ENCODE results near the gene TRDN.
"Not testable (repeated sequence)": the region's sequence is repeated elsewhere in the genome, so short reads cannot be mapped to it uniquely, and the experiment has no call there.

TRDN gene

DNA sequence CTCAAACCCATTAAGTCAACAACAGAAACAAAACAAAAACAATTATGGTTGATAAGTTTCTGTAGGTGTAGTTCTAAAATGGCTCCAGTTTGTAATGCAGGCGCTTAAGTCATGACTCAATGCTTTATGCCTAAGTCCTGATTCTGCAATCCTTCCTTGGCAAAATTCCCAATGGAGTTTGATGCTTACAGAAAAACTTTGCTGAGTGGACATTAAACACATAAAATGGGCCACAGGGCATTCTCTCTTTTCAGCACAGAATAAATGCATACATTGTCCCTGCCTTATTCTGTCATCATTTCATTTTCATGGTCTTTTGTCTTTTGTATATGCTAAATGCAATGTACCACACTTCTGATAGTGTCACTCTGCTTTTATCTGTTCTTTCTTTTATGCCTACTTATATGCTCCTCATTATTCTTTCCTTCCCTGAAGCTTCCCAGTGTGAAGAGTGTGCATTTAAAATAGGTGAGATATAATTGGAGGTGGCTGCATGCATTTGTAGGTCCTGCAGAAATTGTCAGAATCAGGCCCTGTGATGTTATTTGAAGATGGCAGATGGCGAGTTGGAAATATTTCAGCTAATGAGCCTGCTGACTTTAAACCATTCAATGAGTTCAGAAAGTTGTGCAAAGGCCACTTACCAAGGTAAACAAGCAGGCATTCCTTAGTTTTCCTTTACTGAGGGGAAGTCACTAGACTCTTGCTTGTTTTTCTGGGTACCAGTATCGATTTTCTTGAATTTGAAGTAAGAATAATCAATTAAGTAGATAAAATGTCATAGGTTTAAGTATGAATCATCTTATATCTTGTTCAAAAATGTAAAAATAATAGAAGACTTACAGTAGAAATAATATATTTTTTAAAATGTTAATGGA lies 313.1 kb downstream of the TRDN start:
- in situ Hi-C loops (cut with HindIII; ENCODE audit: low pct_unique_long_range_greater_than_20kb, low sequenced_read_pairs) = no loop called here
- DNase-seq (ENCODE audit: low read depth in 1 of 2, low spot score in 1 of 2) = peak in 1 of 2 experiments; percentile 5
- TF ChIP-seq JUND (IDR thresholded peaks at IDR 0.05; ENCODE audit: low read depth) = no peak

DNA sequence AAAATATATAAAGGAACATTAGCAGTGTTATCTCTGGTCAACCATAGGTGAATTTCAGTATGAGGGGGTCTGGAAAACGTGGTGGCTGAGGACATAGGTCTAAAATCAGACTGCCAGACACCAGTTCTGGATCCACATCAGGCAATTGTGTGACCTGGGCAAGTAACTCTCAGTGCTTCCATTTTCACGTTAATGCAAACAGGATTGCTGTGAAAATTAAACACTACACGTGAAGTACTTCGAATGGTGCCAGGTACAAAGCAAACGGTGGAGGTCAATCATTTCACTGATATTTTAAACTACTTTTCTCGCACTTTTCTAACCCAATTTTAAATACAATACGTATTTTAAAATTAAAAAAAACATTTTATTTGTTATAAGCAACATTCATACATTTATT lies 315.7 kb downstream of the TRDN start:
- in situ Hi-C loops (cut with HindIII; ENCODE audit: low pct_unique_long_range_greater_than_20kb, low sequenced_read_pairs) = no loop called here
- TF ChIP-seq JUND (IDR thresholded peaks at IDR 0.05; ENCODE audit: low read depth) = no peak
- no peak for DNase-seq (ENCODE audit: low read depth in 1 of 2, low spot score in 1 of 2)

GRCh38 chr6:123316733-123317323 lies 319.9 kb downstream of the TRDN start:
- peak in 1 of 2 experiments; percentile 7 for DNase-seq (ENCODE audit: low read depth in 1 of 2, low spot score in 1 of 2)
- TF ChIP-seq JUND (IDR thresholded peaks at IDR 0.05; ENCODE audit: low read depth) = no peak
- in situ Hi-C loops (cut with HindIII; ENCODE audit: low pct_unique_long_range_greater_than_20kb, low sequenced_read_pairs) = no loop called here

- in situ Hi-C loops (cut with HindIII; ENCODE audit: low pct_unique_long_range_greater_than_20kb, low sequenced_read_pairs); DNase-seq (ENCODE audit: low read depth in 1 of 2, low spot score in 1 of 2): not testable (repeated sequence)
These were observed 322.3 kb downstream of the TRDN start for GRCh38 chr6:123314459-123314858.

GRCh38 chr6:123309130-123309529 lies 327.6 kb downstream of the TRDN start:
- in situ Hi-C loops (cut with HindIII; ENCODE audit: low pct_unique_long_range_greater_than_20kb, low sequenced_read_pairs) = no loop called here
- DNase-seq (ENCODE audit: low read depth in 1 of 2, low spot score in 1 of 2) = no peak
- no peak for TF ChIP-seq JUND (IDR thresholded peaks at IDR 0.05; ENCODE audit: low read depth)

DNA sequence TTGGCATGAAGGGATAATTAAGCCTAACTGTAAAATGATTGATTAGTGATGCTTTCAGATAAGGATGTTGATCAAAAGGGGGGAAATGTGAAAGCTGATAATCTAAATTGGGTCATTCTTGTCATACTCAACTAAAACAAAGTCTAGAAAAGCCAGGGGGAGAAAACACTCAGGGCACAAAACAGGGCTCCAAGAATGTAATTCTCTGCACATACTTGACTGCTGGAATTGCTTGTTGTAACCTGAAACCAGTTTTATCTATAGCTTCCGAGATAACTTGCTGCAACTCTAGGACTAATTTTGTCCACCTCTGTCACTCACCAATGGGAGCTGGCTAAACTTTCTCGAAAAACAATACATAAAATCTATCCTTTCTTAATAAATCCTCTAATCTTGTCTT lies 330.4 kb downstream of the TRDN start:
- no peak for DNase-seq (ENCODE audit: low read depth in 1 of 2, low spot score in 1 of 2)
- TF ChIP-seq JUND (IDR thresholded peaks at IDR 0.05; ENCODE audit: low read depth) = no peak
- in situ Hi-C loops (cut with HindIII; ENCODE audit: low pct_unique_long_range_greater_than_20kb, low sequenced_read_pairs) = no loop called here

- in situ Hi-C loops (cut with HindIII; ENCODE audit: low pct_unique_long_range_greater_than_20kb, low sequenced_read_pairs) = no loop called here
- DNase-seq (ENCODE audit: low read depth in 1 of 2, low spot score in 1 of 2) = no peak
- no peak for TF ChIP-seq JUND (IDR thresholded peaks at IDR 0.05; ENCODE audit: low read depth)
These were observed 341.1 kb downstream of the TRDN start for GRCh38 chr6:123295672-123296071.

DNA sequence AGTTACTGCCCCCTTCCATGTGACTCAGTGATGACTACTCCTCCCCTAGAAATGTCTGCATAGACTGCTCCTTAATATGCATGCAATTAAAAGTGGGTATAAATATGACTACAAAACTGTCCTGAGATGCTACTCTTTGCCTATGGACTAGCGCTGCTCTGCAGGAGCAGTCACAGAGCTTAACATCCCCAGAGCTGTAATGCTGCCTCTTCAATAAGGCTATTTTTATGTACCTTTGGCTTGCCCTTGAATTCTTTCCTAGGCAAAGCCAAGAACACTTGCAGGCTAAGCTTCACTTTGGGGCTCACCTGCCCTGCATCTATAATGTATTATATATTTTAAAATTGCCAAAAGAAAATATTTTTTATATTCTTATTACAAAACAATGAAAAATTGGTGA lies 341.6 kb downstream of the TRDN start:
- no peak for TF ChIP-seq JUND (IDR thresholded peaks at IDR 0.05; ENCODE audit: low read depth)
- no peak for DNase-seq (ENCODE audit: low read depth in 1 of 2, low spot score in 1 of 2)
- in situ Hi-C loops (cut with HindIII; ENCODE audit: low pct_unique_long_range_greater_than_20kb, low sequenced_read_pairs) = no loop called here

DNA sequence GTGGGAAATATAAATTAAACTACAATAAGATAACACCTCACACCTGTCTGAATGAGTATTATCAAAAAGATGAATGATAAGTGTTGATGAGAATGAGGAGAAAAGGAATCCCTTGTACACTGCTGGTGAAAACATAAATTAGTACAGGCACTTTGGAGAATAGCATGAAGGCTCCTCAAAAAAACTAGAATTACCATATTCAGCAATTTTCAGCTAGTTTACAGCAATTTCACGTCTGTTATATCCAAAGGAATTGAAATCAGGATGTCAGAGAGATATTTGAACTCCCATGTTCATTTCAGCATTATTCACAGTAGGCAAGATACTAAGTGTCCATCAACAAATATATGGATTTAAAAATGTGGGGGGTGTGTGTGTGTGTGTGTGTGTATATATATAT lies 348.1 kb downstream of the TRDN start:
- TF ChIP-seq JUND (IDR thresholded peaks at IDR 0.05; ENCODE audit: low read depth) = no peak
- DNase-seq (ENCODE audit: low read depth in 1 of 2, low spot score in 1 of 2) = no peak
- in situ Hi-C loops (cut with HindIII; ENCODE audit: low pct_unique_long_range_greater_than_20kb, low sequenced_read_pairs) = no loop called here

DNA sequence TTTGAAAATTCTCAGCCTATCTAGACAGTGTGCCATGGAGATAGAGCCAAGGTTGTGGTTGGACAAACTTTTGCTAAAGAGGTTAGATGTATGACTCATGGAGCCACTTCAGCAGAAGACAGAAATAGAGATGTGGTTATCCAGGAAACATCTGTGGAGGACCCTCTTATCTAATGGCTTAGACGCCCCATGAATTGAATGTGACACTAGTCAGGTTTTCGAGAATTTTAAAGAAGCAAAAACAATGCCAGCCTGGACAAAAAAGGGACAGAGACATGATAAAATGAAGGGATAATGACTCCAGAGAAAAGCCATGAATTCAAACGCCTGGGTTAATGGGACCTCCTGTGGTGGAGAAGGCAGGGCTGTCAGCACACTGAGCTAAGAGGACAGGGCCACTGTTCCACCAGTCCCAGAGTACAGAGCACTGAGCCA lies 360.2 kb downstream of the TRDN start:
- TF ChIP-seq JUND (IDR thresholded peaks at IDR 0.05; ENCODE audit: low read depth) = no peak
- in situ Hi-C loops (cut with HindIII; ENCODE audit: low pct_unique_long_range_greater_than_20kb, low sequenced_read_pairs) = no loop called here
- DNase-seq (ENCODE audit: low read depth in 1 of 2, low spot score in 1 of 2) = no peak

DNA sequence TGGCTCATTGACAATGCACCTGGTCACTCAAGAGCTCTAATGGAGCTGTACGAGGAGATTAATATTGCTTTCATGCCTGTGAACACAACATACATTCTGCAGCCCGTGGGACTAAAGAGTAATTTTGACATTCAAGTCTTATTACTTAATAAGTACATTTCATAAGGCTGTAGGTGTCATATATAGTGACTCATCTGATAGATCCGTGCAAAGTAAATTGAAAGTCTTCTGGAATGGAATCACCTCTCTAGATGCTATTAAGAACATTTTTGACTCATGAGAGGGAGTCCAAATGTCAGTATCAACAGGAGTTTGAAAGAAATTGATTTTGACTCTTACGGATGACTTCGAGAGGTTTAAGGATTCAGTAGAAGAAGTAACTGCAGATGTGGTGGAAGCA lies 372.8 kb downstream of the TRDN start:
- DNase-seq (ENCODE audit: low read depth in 1 of 2, low spot score in 1 of 2) = no peak
- no peak for TF ChIP-seq JUND (IDR thresholded peaks at IDR 0.05; ENCODE audit: low read depth)
- in situ Hi-C loops (cut with HindIII; ENCODE audit: low pct_unique_long_range_greater_than_20kb, low sequenced_read_pairs) = no loop called here

- no peak for DNase-seq (ENCODE audit: low read depth in 1 of 2, low spot score in 1 of 2)
- in situ Hi-C loops (cut with HindIII; ENCODE audit: low pct_unique_long_range_greater_than_20kb, low sequenced_read_pairs) = no loop called here
- no peak for TF ChIP-seq JUND (IDR thresholded peaks at IDR 0.05; ENCODE audit: low read depth)
These were observed 396.1 kb downstream of the TRDN start for GRCh38 chr6:123240626-123241025.

DNA sequence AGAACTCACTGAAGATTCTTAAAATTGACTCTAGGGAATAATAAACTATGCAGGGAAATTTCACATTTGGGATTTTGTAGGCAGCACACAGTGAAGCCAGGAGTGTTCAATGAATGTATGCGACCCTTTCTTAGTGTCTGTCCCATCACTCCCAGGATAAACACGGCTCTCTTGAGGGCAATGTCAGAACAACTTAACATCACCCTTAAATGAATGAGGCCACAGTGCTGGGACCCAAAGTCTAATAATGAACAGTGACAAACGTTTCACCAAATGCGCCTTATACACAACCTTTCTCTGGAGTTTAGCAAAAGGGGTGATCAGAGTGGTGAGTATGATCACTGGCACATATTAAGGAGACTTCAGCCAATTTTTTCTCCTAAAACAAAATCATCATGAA lies 403.4 kb downstream of the TRDN start:
- TF ChIP-seq JUND (IDR thresholded peaks at IDR 0.05; ENCODE audit: low read depth) = no peak
- no peak for DNase-seq (ENCODE audit: low read depth in 1 of 2, low spot score in 1 of 2)
- in situ Hi-C loops (cut with HindIII; ENCODE audit: low pct_unique_long_range_greater_than_20kb, low sequenced_read_pairs) = no loop called here

- in situ Hi-C loops (cut with HindIII; ENCODE audit: low pct_unique_long_range_greater_than_20kb, low sequenced_read_pairs) = not testable (repeated sequence)
These were observed 409.0 kb downstream of the TRDN start for GRCh38 chr6:123227789-123228188.

More at GRCh38 chr6:123227789-123228188, 409.0 kb downstream of the TRDN start:
- DNase-seq (ENCODE audit: low read depth in 1 of 2, low spot score in 1 of 2) = not testable (repeated sequence)
